HG03064 (cell line): ENCODE measurements around the gene AKTIP.

ENCODE experiments used
- ATAC-seq: cut with Tn5 transposase; IDR thresholded peaks from one replicate; pipeline ENCODE4 v1.9.1; 2021; ENCODE audit warnings: low read depth; ENCODE audit not compliant: unreplicated experiment

The AKTIP gene

DNA sequence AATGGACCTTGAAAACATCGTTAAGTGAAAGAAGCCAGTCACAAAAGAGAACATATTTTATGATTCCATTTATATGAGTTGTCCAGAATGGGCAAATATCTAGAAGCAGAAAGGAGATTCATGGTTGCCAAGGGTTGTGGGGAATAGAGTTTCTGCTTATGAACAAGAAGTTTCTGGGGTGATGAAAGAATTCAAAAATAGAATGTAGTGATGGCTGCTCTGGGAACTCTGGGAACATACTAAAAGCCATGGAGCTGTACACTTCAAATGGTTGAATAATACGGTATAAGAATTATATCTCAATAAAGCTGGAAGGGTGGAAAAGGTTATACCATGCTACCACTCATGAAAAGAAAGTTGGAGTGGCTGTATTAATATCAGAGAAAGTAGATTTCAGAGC is 18.5 kb downstream of the AKTIP start:
- no peak for ATAC-seq

DNA sequence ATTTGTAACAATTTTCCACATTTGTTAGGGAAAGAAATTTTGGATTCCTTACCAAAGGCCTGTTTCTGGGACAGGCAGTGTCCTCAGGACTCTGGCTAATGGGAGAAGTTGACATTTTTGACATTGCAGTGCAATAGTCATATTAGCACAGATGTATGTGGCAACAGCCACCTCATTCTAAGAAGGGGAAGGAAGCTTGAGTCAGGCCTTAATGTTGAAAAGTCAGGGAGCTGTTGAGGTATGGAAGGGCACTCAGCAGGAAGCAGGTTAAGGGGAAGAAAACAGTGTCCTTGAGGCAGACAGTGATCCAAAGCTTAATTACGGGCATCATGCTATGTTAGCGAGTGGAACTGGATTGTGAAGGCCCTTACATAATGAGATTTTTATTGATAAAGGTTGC is 20.9 kb downstream of the AKTIP start:
- no peak for ATAC-seq

DNA sequence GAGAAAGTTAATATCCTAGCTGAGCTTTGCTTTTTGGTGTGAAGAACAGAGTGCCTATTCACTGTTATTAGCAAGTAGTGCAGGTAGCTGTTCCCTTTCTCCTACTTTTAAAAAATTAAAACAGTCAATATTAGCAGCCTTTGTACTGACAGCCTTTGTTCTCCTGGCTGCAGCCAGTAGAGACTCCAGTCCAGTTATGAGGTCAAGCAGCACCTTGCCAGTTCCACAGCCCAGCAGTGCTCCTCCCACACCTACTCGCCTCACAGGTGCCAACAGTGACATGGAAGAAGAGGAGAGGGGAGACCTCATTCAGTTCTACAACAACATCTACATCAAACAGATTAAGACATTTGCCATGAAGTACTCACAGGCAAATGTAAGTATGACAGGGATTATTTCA is 22.6 kb downstream of the AKTIP start:
- no peak for ATAC-seq

DNA sequence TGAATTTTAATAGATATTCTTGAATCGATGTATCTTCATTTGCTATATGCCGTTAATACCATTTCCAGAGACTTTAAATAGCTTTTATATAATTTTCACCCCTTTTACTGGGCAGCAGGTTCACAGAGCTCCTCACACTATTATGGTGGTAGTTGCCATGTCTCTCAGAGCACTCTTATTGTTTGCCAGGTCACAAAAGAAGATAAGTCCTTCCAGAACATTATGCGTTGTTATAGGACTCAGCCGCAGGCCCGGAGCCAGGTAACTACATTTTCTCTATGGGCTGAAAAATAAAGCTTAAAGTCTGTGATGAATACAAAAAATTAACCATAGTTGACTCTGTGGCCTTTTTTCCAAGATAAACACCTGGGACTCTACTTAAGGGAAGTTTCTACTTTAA is 24.0 kb downstream of the AKTIP start:
- ATAC-seq: no peak

DNA sequence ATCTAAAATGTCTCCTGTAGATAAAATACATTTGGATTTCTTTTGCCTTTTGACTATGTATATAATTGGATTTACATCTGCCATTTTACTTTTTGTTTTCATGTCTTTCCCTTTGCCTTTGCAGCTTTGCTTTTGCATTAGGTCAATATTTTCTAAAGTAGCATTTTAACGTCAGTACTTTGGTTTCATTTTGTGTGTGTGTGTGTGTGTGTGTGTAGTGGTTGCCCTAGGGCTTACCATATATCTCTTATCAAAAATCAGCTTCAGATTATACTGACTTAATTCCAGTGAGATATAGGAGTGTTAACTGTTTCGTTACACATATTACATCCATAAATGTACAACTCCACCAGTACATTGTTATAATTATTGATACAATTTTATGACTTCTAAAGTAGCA is 26.1 kb downstream of the AKTIP start:
- no peak for ATAC-seq

DNA sequence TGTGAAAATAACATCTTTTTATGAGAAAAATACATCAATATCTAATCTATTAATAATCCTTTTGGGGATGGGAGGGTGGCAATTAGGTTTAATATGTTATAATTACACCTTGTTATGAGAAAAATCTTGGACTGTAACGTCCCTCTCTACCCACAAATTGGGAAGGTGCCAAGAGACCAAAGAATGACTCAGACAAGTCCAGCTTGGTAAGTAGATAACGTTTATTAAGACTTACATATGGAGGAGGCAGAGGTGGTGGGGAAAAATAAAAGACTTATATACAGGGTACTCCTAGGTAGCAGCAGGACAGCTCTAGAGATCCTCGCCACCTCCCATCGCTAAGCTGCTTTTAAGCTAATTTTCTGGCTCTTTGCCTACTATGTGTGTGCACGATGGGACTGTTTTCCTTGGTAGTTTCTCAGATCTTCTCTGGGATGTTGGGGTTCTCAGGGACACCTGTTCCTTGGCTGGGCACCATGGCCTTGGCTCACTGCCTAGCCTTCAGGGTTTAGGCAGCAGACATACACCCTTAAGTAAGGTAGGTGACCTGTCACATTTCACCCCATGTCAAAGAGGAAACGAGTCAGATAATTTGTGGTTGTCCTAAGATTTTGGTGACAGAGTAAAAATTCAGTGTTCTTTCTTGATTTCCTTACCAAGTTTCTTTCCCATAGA is 37.3 kb downstream of the AKTIP start:
- ATAC-seq: no peak

DNA sequence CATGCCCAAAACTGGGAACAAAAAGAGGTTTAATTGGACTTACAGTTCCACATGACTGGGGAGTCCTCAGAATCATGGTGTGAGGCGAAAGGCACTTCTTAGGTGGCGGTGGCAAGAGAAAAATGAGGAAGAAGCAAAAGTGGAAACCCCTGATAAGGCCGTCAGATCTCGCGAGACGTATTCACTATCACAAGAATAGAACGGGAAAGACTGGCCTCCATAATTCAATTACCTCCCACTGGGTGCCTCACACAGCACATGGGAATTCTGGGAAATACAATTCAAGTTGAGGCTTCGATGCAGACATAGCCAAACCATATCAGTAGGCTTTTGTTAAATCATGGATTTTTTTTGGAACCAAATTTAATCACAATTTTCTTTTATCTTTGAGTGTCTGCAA is 44.4 kb downstream of the AKTIP start:
- no peak for ATAC-seq

DNA sequence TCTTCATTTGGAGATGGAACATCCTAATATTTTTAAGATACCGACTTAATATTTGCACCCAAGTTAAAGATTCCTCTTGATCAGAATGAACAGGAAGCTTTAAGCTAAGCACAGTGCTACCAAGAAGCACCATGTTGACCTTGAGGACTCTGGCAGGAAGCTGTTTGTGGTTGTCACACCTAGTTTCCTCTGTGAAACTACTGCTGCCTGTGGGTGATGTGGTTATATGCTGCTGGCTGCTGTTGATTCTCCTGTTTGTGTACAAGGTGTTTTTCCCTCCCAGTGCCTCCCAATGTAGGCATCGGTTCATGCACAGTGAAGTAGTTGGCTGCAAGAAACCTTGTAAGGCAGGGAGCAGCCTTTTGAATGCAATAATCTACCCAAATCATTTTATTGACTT is 45.3 kb downstream of the AKTIP start:
- peak; percentile 100 for ATAC-seq

DNA sequence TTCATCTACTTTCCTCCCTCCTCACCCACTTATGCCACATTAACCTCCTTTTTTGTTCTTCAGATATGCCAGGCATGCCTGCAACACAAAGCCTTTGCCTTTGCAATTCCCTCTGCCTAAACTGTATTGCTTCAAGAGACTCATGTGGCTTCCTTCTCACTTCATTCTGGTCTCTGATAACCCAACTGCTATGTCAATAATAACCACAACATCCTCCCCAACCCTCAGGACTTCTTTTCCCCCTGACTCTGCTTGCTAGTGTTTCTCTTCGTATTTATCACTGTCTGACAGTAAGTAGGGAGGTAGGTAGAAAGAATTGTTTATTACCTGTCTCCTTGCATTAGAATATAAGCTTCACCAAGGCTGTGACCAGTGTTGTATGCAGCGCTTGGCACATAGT is 46.4 kb downstream of the AKTIP start:
- ATAC-seq: no peak

DNA sequence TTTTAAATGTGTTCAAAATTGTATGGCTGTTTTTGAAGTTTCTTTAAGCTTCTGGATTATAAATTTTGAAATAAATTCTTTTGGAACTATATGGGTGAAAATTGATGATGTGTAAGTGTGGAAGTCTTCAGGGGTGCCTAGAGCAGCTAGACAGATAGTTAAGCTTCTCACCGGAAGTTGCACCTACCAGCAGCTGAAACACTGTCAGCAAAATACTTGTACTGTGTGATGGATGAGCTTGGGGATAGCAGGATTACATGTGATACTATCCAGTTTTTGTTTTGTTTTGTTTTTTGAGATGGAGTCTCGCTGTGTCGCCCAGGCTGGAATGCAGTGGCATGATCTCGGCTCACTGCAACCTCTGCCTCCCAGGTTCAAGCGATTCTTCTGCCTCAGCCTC is 49.1 kb downstream of the AKTIP start:
- ATAC-seq: no peak

DNA sequence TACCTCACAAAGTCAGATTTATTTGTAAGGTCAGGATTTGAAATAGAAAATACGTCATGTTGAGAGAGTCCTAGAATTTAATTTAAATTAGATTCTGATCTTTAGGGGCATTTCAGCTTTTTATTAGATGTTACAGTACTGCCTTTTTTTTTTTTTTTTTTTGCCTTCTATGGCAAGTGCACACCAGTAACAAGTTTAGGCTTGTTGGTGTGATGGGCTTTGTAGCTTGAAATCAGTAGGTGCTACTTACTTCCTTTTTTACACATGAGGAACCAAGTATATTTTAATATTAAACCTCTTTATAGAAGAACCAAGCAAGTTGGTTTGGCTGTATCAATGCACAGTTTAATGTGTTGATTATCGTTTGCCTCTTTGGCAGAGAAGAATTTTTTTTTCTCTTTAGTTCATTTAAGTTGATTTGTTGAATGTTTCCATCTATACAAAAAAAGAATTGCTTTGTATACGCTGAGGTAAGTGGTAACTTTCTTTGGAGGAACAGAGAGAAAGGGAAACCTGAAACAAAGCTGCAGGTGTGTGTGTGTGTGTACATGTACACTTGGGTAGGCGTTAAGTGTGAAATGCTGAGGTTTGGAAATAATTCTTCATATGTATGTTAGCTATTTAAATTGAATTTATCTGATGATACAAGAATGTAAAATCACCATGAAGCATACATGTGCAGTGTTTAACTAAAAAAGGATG is 53.0 kb downstream of the AKTIP start:
- no peak for ATAC-seq

DNA sequence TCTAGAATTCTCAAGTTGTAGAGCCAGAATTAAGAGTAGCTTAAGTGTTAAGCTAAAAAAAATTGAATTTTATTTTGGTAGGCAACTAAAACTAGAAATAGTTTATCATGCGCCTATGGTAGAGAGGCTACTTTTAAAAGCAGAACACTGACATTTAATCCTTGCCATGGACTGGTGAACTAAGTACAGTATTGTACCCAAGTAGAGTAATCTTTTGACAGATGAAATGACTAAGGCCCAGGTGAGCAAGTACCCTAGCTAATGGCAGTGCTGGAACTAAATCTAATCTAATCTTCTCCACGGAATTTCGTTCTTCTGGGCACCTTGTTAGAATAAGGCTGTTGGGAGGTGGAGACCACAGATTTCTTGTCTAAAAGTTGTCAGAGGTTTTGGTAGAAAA is 56.9 kb downstream of the AKTIP start:
- no peak for ATAC-seq

DNA sequence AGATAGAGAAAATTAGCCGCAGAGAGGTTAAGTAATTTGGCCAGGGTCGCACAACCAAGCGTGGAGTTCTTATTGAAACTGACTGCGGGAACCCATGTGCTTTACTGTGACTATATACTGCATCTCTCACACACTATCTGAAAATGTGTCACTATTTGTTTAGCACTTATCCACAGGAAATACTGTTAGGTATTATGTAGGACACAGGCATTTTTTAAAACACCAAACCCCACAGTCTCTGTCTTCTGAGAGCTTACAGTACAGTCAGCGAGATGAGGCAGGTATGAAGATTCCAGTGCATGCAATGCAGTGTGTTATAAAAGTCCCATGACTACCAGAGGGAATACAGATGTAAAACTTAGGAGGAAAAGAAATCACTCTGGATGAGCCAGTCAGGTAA is 57.5 kb downstream of the AKTIP start:
- no peak for ATAC-seq
